Keratinocyte (primary cell): ENCODE measurements around the gene GNB1L. TPM values are rescaled to one million over a fixed set of nuclear protein-coding genes. Genes with fewer than 3 reads are reported as not detected.
A peak's percentile ranks its signal among the peaks of the same experiment; 100 is the strongest.

Source experiments
- DNase-seq: peaks from one replicate; pipeline ENCODE4 v3.0.0-alpha.2; 2011; ENCODE audit warnings: low read depth, missing footprints, low spot score
- FAIRE-seq: peaks from 2 replicates; lab custom pipeline; 2011; peaks lifted over from hg19 to GRCh38; lab: Jason Lieb, UNC
- H2AFZ ChIP-seq: 2 replicates; pipeline ENCODE4 v1.6.0; 2012; ENCODE audit warnings: low read length, control low read depth, inconsistent platforms; ENCODE audit not compliant: control insufficient read depth
- H3K27ac ChIP-seq: 2 replicates; pipeline ENCODE4 v1.5.1; 2011; ENCODE audit warnings: low read length; ENCODE audit not compliant: control insufficient read depth, insufficient read depth
- H3K27me3 ChIP-seq: 3 replicates; pipeline ENCODE4 v1.6.0; 2011; ENCODE audit warnings: low read length; ENCODE audit not compliant: control insufficient read depth, insufficient read depth; ENCODE audit errors: extremely low read depth
- H3K36me3 ChIP-seq, 2 experiments: 2 replicates in 1 of 2; 3 replicates in 1 of 2; pipeline ENCODE4 v1.5.1; 2011; ENCODE audit warnings: low read length in 2 of 2, mild to moderate bottlenecking in 1 of 2; ENCODE audit not compliant: control insufficient read depth in 2 of 2, insufficient read depth in 2 of 2; ENCODE audit errors: extremely low read depth in 1 of 2
- H3K4me1 ChIP-seq: 3 replicates; pipeline ENCODE4 v1.5.1; 2011; ENCODE audit warnings: low read length; ENCODE audit not compliant: control insufficient read depth, insufficient read depth; ENCODE audit errors: extremely low read depth
- H3K4me2 ChIP-seq: 3 replicates; pipeline ENCODE4 v1.6.0; 2011; ENCODE audit warnings: low read depth, low read length; ENCODE audit not compliant: control insufficient read depth, insufficient read depth; ENCODE audit errors: extremely low read depth
- H3K4me3 ChIP-seq, 3 experiments: fragments of 200-600 bp in 1 of 3; sonication (generic) in 1 of 3; 2 replicates in 2 of 3; 3 replicates in 1 of 3; pipeline ENCODE4 v1.5.1; 2011 to 2016; ENCODE audit warnings: low read length in 3 of 3, mild to moderate bottlenecking in 3 of 3, control low read depth in 2 of 3, inconsistent platforms in 1 of 3, low read depth in 1 of 3, mixed read lengths in 1 of 3, mixed run types in 1 of 3, moderate library complexity in 1 of 3; ENCODE audit not compliant: control insufficient read depth in 2 of 3, insufficient read depth in 2 of 3; ENCODE audit errors: extremely low read depth in 1 of 3
- H3K79me2 ChIP-seq: 2 replicates; pipeline ENCODE4 v1.6.0; 2012; ENCODE audit warnings: low read length; ENCODE audit not compliant: control insufficient read depth, insufficient read depth
- H3K9ac ChIP-seq: 3 replicates; pipeline ENCODE4 v1.6.0; 2011; ENCODE audit warnings: low read length; ENCODE audit not compliant: control insufficient read depth, insufficient read depth; ENCODE audit errors: extremely low read depth
- H3K9me1 ChIP-seq: 3 replicates; pipeline ENCODE4 v1.6.0; 2011; ENCODE audit warnings: low read length; ENCODE audit not compliant: control insufficient read depth, insufficient read depth; ENCODE audit errors: extremely low read depth
- H3K9me3 ChIP-seq: 2 replicates; pipeline ENCODE4 v1.5.1; 2012; ENCODE audit warnings: low read depth, low read length; ENCODE audit not compliant: control insufficient read depth
- H4K20me1 ChIP-seq: 3 replicates; pipeline ENCODE4 v1.6.0; 2011; ENCODE audit warnings: low read length; ENCODE audit not compliant: control insufficient read depth, insufficient read depth; ENCODE audit errors: extremely low read depth
- CTCF ChIP-seq, 3 experiments: IDR thresholded peaks in 1 of 3; conservative IDR thresholded peaks in 1 of 3; optimal IDR thresholded peaks in 1 of 3; 2 replicates in 2 of 3; 3 replicates in 1 of 3; pipeline versions ENCODE3 to v1.5.1; 2011; ENCODE audit warnings: low read length in 3 of 3, mild to moderate bottlenecking in 3 of 3, moderate library complexity in 2 of 3, control low read depth in 1 of 3, inconsistent platforms in 1 of 3; ENCODE audit not compliant: insufficient read depth in 2 of 3; ENCODE audit errors: extremely low read depth in 1 of 3
- EZH2 ChIP-seq: IDR thresholded peaks from one replicate; pipeline ENCODE4 v1.6.1; 2012; ENCODE audit warnings: inconsistent platforms, mild to moderate bottlenecking, low read length, moderate library complexity
- dilution Hi-C: fragments of 300-500 bp; cut with MboI; formaldehyde crosslinking; loops from one replicate; pipeline ENCODE4 v1.7.0; 2020; ENCODE audit warnings: low sequenced_read_pairs; ENCODE audit not compliant: extremely low pct_ligation_motif_present
- polyA plus RNA-seq, 5 experiments: library from polyadenylated mRNA; depleted of rRNA in 3 of 5; stranded (reverse) in 3 of 5; stranded (forward) in 1 of 5; unstranded in 1 of 5; fragments of >200 nt; gene quantifications; 1 replicate in 1 of 5; 2 replicates in 3 of 5; 3 replicates in 1 of 5; pipeline versions ENCODE4 v1.2.1 to v1.2.3, GENCODE V29; 2011 to 2012; ENCODE audit warnings: missing spikeins in 2 of 5, low read depth in 1 of 5, low replicate concordance in 1 of 5

Gene GNB1L
- polyA plus RNA-seq, 1 donor (not counting 4 experiments of a cell fraction or from before 2014, with no cell fraction given) = 2.0 TPM

GRCh38 chr22:19760058-19760950 lies 94.4 kb downstream of the GNB1L start, which contains the start of gene TBX1:
TSS of gene TBX1 (plus strand) at chr22:19760778. CDS start at chr22:19760844, 66 bp downstream.
- Histone ChIP-seq H3K4me2 (peak within 1 kb of the TSS; percentile 27), H3K27me3 (peaks cover 42% of the 10 kb centered on the region), H3K4me3 (peak within 1 kb of the TSS in 1 of 3 experiments; percentile 4), H3K4me1 (peaks cover 7% of the 10 kb centered on the region), H3K27ac (no peak within 1 kb of the TSS), H3K9me1 (no peaks in the 10 kb centered on the region), H2AFZ (no peak within 1 kb of the TSS), H4K20me1 (no peaks in the 10 kb centered on the region), H3K79me2 (no peaks in the 10 kb centered on the region), H3K9ac (no peak within 1 kb of the TSS), H3K36me3 (no peaks in the 10 kb centered on the region), H3K9me3 (no peaks in the 10 kb centered on the region)
- no peak for TF ChIP-seq EZH2
- no peak for TF ChIP-seq CTCF (optimal IDR thresholded peaks at IDR 0.05 in 1 of 3, IDR thresholded peaks at IDR 0.05 in 1 of 3, conservative IDR thresholded peaks at IDR 0.05 in 1 of 3; ENCODE audit: extremely low read depth in 1 of 3, insufficient read depth in 2 of 3, low read length in 3 of 3)
- dilution Hi-C loops = no loop called here
- FAIRE-seq (no peak), DNase-seq (no peak)

DNA sequence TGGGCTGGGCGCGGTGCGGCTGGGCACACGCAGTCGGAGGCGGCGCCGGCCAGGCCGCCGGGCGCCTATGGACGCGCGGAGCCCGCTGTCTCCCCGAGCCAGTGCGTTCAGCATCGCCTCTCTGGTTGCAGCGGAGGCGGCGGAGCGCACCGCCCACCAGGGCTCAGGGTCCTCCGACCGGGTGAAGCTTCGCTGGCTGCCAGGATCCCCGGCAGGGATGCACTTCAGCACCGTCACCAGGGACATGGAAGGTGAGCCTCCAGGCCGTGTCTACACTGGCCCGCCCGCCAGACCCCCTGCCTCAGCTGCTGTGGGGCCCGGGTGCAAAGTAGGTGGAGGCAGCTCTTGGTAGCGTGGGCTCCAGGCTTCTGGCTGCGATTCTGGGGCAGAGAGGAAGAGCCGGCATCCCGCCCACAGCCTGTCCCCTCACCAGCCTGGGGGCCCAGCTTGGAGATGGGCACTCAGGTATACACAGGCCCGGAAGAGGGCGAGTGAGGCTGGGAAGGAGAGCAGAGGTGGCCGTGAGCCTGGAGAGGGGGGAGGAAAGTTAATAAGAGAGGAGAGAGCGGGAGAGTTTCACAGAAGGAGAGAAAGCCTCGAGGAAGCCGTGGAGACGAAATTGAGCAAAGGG lies 95.1 kb downstream of the GNB1L start:
- Histone ChIP-seq H3K79me2 (no peaks in the 10 kb centered on the region), H3K9ac (no peak overlapping the region), H3K4me1 (peaks cover 6% of the 10 kb centered on the region), H3K27ac (no peak overlapping the region), H3K27me3 (peaks cover 49% of the 10 kb centered on the region), H2AFZ (no peak overlapping the region), H3K4me3 (peak overlapping the region in 1 of 3 experiments; percentile 4), H3K9me3 (no peaks in the 10 kb centered on the region), H3K9me1 (no peaks in the 10 kb centered on the region), H3K36me3 (no peaks in the 10 kb centered on the region), H4K20me1 (no peaks in the 10 kb centered on the region), H3K4me2 (peak overlapping the region; percentile 10)
- peak; percentile 79 for TF ChIP-seq EZH2
- no peak for TF ChIP-seq CTCF (optimal IDR thresholded peaks at IDR 0.05 in 1 of 3, IDR thresholded peaks at IDR 0.05 in 1 of 3, conservative IDR thresholded peaks at IDR 0.05 in 1 of 3; ENCODE audit: extremely low read depth in 1 of 3, insufficient read depth in 2 of 3, low read length in 3 of 3)
- DNase-seq = no peak
- dilution Hi-C loops = no loop called here
- no peak for FAIRE-seq
